Measurements from ENCODE around the gene HSD17B3.
"Not testable (repeated sequence)": the region's sequence is repeated elsewhere in the genome, so short reads cannot be mapped to it uniquely, and the experiment has no call there.

HSD17B3 gene

DNA sequence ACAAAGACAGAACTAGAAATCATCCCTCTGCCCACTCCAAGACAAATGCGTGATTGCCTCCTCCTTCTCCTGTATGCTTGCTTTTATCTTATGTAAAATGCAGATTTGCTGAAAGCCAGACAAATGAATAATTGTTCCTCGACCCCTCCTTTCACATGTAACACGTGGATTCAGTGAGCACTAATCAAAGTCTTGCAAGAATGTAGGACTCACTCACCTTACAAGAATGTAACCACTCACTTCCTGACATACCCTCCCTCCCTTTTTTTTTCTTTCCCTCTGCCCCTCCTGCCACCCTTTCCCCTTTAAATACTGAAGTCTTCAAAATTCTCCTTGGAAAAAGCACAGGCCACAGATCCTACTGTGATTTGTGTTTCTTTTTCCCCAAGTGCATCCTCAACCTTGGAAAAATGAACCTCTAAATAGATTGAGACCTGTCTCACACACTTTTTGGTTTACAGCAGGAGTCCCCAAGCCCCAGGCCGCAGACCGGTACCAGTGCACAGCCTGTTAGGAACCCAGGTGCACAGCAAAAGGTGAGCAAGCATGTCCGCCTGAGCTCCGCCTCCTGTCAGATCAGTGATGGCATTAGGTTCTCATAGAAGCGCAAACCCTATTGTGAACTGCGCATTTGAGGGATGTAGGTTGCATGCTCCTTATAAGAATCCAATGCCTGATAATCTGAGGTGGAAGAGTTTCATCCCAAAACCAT is 29.4 kb upstream of the HSD17B3 start:
- Histone ChIP-seq H3K27me3 (ENCODE audit: control insufficient read depth, insufficient read depth, low read length) (no peaks in the 10 kb centered on the region), H3K9me3 (ENCODE audit: control insufficient read depth, insufficient read depth, low read length) (no peaks in the 10 kb centered on the region), H3K4me1 (ENCODE audit: control insufficient read depth, insufficient read depth, low read length) (0 out of 2 replicates have a peak, but pooled peaks cover 8% of the 10 kb centered on the region), H3K9ac (ENCODE audit: low read depth, low read length) (no peak overlapping the region), H3K4me3 (ENCODE audit: low read depth, low read length) (no peak overlapping the region), H3K36me3 (ENCODE audit: control insufficient read depth, insufficient read depth, low read length) (0 out of 2 replicates have a peak, but pooled peaks cover 2% of the 10 kb centered on the region), H3K27ac (ENCODE audit: low read depth, low read length) (peak overlapping the region; percentile 67)

GRCh38 chr9:96327694-96328352 is 25.8 kb upstream of the HSD17B3 start:
- Histone ChIP-seq H3K9ac (ENCODE audit: low read depth, low read length) (no peak overlapping the region), H3K4me3 (ENCODE audit: low read depth, low read length) (no peak overlapping the region), H3K4me1 (ENCODE audit: control insufficient read depth, insufficient read depth, low read length) (0 out of 2 replicates have a peak, but pooled peaks cover 8% of the 10 kb centered on the region), H3K27ac (ENCODE audit: low read depth, low read length) (no peak overlapping the region), H3K9me3 (ENCODE audit: control insufficient read depth, insufficient read depth, low read length) (no peaks in the 10 kb centered on the region), H3K27me3 (ENCODE audit: control insufficient read depth, insufficient read depth, low read length) (no peaks in the 10 kb centered on the region), H3K36me3 (ENCODE audit: control insufficient read depth, insufficient read depth, low read length) (no peaks in the 10 kb centered on the region)

GRCh38 chr9:96323169-96323568 is 21.2 kb upstream of the HSD17B3 start:
- Histone ChIP-seq H3K9ac (ENCODE audit: low read depth, low read length) (no peak overlapping the region), H3K36me3 (ENCODE audit: control insufficient read depth, insufficient read depth, low read length) (no peaks in the 10 kb centered on the region), H3K4me1 (ENCODE audit: control insufficient read depth, insufficient read depth, low read length) (peaks cover 16% of the 10 kb centered on the region), H3K27ac (ENCODE audit: low read depth, low read length) (no peak overlapping the region), H3K4me3 (ENCODE audit: low read depth, low read length) (no peak overlapping the region), H3K9me3 (ENCODE audit: control insufficient read depth, insufficient read depth, low read length) (no peaks in the 10 kb centered on the region), H3K27me3 (ENCODE audit: control insufficient read depth, insufficient read depth, low read length) (no peaks in the 10 kb centered on the region)

DNA sequence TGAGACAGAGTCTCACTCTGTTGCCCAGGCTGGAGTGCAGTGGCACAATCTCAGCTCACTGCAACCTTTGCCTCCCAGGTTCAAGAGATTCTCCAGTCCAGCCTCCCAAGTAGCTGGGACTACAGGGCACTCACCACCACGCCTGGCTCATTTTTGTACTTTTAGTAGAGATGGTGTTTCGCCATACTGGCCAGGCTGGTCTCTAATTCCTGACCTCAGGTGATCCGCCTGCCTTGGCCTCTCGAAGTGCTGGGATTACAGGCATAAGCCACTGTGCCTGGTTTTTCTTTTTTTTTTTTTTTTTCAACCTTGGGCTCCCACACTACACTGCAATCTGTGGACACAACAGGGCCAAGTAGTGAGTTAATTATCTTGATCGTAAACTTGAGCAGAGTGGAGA is 20.8 kb upstream of the HSD17B3 start:
- H3K9ac ChIP-seq (ENCODE audit: low read depth, low read length); H3K36me3 ChIP-seq (ENCODE audit: control insufficient read depth, insufficient read depth, low read length); H3K27me3 ChIP-seq (ENCODE audit: control insufficient read depth, insufficient read depth, low read length); H3K4me3 ChIP-seq (ENCODE audit: low read depth, low read length); H3K27ac ChIP-seq (ENCODE audit: low read depth, low read length); H3K9me3 ChIP-seq (ENCODE audit: control insufficient read depth, insufficient read depth, low read length): not testable (repeated sequence)
- H3K4me1 ChIP-seq (ENCODE audit: control insufficient read depth, insufficient read depth, low read length), result peaks cover 16% of the 10 kb centered on the region

- H3K4me3 ChIP-seq (ENCODE audit: low read depth, low read length); H3K27ac ChIP-seq (ENCODE audit: low read depth, low read length): not testable (repeated sequence)
- peaks cover 17% of the 10 kb centered on the region for H3K4me1 ChIP-seq (ENCODE audit: control insufficient read depth, insufficient read depth, low read length)
Measured at GRCh38 chr9:96322210-96322609, 20.2 kb upstream of the HSD17B3 start.

DNA sequence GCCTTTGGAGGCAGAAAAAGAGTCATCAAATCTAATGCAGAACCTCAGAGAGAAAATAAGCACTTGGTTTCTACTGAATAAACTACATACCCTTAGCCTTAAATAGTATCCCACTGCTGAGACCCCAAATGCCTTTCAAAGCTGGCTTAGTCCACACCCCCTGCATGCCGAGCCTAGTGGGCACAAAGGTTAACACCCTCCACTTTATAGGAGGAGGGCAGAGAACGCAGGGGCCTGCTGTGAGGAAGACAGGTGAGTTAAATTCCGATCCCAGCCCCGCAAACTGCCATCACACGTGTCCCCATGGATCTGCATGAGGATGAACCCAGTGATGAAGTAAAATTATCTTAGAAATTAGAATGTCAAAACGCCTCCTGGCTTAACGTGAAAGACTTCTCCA is 19.5 kb upstream of the HSD17B3 start:
- H3K27ac ChIP-seq (ENCODE audit: low read depth, low read length), result peak overlapping the region; percentile 52
- no peak overlapping the region for H3K4me3 ChIP-seq (ENCODE audit: low read depth, low read length)

More at GRCh38 chr9:96322210-96322609, 20.2 kb upstream of the HSD17B3 start:
- not testable (repeated sequence) for H3K36me3 ChIP-seq (ENCODE audit: control insufficient read depth, insufficient read depth, low read length); H3K9ac ChIP-seq (ENCODE audit: low read depth, low read length); H3K9me3 ChIP-seq (ENCODE audit: control insufficient read depth, insufficient read depth, low read length); H3K27me3 ChIP-seq (ENCODE audit: control insufficient read depth, insufficient read depth, low read length)

DNA sequence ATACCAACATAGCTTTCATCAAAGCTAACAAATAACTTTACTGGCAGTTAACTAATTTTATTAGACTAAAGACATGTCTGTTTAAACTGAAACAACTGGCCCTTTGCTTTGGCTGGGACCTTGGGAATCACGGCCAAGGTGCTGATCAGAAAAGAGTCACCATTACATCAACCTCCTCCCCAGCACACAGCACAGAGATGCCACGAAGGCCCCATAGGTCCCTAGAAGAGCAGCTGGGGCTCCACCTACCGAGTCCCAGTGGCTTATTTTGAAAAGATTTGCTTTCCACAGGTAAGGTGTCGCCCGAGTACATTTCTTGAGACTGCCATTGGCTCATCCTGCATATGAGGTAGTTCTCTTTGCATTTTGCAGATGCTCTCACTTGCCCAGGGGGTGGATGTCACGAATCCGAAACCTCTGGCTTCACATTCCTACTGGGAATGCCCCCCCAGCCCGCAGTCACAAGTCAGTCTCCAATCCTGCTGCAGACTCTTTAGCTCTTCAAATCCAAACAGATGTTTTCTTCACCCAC is 18.8 kb upstream of the HSD17B3 start:
- no peaks in the 10 kb centered on the region for H3K36me3 ChIP-seq (ENCODE audit: control insufficient read depth, insufficient read depth, low read length)
- H3K27me3 ChIP-seq (ENCODE audit: control insufficient read depth, insufficient read depth, low read length), result no peaks in the 10 kb centered on the region
- no peak overlapping the region for H3K4me3 ChIP-seq (ENCODE audit: low read depth, low read length)
- H3K27ac ChIP-seq (ENCODE audit: low read depth, low read length), result peak overlapping the region; percentile 52
- peaks cover 19% of the 10 kb centered on the region for H3K4me1 ChIP-seq (ENCODE audit: control insufficient read depth, insufficient read depth, low read length)
- H3K9ac ChIP-seq (ENCODE audit: low read depth, low read length), result no peak overlapping the region
- no peaks in the 10 kb centered on the region for H3K9me3 ChIP-seq (ENCODE audit: control insufficient read depth, insufficient read depth, low read length)

More for the DNA sequence above, 19.5 kb upstream of the HSD17B3 start:
- no peak overlapping the region for H3K9ac ChIP-seq (ENCODE audit: low read depth, low read length)
- no peaks in the 10 kb centered on the region for H3K36me3 ChIP-seq (ENCODE audit: control insufficient read depth, insufficient read depth, low read length)
- H3K4me1 ChIP-seq (ENCODE audit: control insufficient read depth, insufficient read depth, low read length), result peaks cover 19% of the 10 kb centered on the region
- H3K9me3 ChIP-seq (ENCODE audit: control insufficient read depth, insufficient read depth, low read length), result no peaks in the 10 kb centered on the region
- no peaks in the 10 kb centered on the region for H3K27me3 ChIP-seq (ENCODE audit: control insufficient read depth, insufficient read depth, low read length)

DNA sequence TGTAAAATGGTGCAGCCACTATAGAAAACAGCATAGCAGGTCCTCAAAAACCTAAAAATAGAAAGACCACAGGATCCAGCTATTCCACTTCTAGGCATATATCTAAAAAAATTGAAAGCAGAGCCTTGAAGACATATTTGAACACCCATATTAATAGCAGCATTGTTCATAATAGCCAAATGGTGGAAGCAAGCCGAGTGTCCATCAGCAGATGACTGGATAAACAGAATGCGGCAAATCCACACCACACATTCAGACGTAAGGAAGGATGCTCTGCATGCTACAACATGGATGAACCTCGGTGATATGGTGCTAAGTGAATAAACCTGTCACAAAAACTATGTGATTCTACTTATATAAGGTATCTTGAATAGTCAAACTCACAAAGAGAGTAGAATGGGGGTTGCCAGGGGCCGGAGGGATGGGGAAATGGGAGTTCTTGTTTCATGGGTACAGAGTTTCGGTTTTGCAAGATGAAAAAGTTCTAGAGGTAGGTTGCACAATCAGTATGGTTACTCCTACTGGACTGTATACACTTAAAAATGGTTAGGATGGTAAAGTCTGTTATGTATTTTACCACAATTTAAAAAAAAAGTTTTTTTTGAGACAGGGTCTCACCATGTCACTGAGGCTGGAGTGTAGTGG is 17.1 kb upstream of the HSD17B3 start:
- no peaks in the 10 kb centered on the region for H3K27me3 ChIP-seq (ENCODE audit: control insufficient read depth, insufficient read depth, low read length)
- no peaks in the 10 kb centered on the region for H3K36me3 ChIP-seq (ENCODE audit: control insufficient read depth, insufficient read depth, low read length)
- H3K27ac ChIP-seq (ENCODE audit: low read depth, low read length), result no peak overlapping the region
- no peak overlapping the region for H3K4me3 ChIP-seq (ENCODE audit: low read depth, low read length)
- H3K4me1 ChIP-seq (ENCODE audit: control insufficient read depth, insufficient read depth, low read length), result peaks cover 19% of the 10 kb centered on the region
- no peak overlapping the region for H3K9ac ChIP-seq (ENCODE audit: low read depth, low read length)
- no peaks in the 10 kb centered on the region; the same call in 1 of the 2 replicates for H3K9me3 ChIP-seq (ENCODE audit: control insufficient read depth, insufficient read depth, low read length)

- Histone ChIP-seq H3K27ac (ENCODE audit: low read depth, low read length) (no peak overlapping the region), H3K4me1 (ENCODE audit: control insufficient read depth, insufficient read depth, low read length) (peaks cover 19% of the 10 kb centered on the region), H3K27me3 (ENCODE audit: control insufficient read depth, insufficient read depth, low read length) (no peaks in the 10 kb centered on the region), H3K9ac (ENCODE audit: low read depth, low read length) (no peak overlapping the region), H3K4me3 (ENCODE audit: low read depth, low read length) (no peak overlapping the region), H3K9me3 (ENCODE audit: control insufficient read depth, insufficient read depth, low read length) (peaks cover 7% of the 10 kb centered on the region; the same call in 1 of the 2 replicates), H3K36me3 (ENCODE audit: control insufficient read depth, insufficient read depth, low read length) (no peaks in the 10 kb centered on the region)
Measured at GRCh38 chr9:96317335-96317980, 15.5 kb upstream of the HSD17B3 start.

DNA sequence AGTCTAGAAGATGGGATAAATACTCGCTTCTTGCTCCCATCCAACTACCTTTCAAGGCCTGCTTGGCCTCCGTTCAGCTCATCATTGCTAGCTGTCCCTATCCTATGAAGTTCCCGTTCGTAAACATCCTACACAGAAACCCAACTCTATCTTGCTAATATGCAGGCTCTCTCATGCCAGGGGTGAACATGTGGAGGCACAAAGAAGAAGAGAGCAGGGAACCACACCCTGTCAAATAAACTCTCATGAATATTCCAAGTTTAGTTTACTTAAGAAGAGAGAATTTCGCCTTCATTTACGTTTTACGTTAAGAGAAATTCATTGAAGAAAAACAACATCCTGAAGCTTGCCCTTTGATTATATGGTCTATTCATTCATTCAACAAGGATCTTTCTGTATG is 7.9 kb upstream of the HSD17B3 start:
- no peak overlapping the region for H3K27ac ChIP-seq (ENCODE audit: low read depth, low read length)
- H3K27me3 ChIP-seq (ENCODE audit: control insufficient read depth, insufficient read depth, low read length), result no peaks in the 10 kb centered on the region
- H3K4me3 ChIP-seq (ENCODE audit: low read depth, low read length), result no peak overlapping the region
- H3K4me1 ChIP-seq (ENCODE audit: control insufficient read depth, insufficient read depth, low read length), result no peaks in the 10 kb centered on the region
- no peaks in the 10 kb centered on the region for H3K36me3 ChIP-seq (ENCODE audit: control insufficient read depth, insufficient read depth, low read length)
- H3K9ac ChIP-seq (ENCODE audit: low read depth, low read length), result no peak overlapping the region
- peaks cover 15% of the 10 kb centered on the region; the same call in 1 of the 2 replicates for H3K9me3 ChIP-seq (ENCODE audit: control insufficient read depth, insufficient read depth, low read length)

All from HUES48 (cell line).